Neuronal stem cell (in vitro differentiated cells): ENCODE results near the gene PILRB. TPM values are rescaled to one million over a fixed set of nuclear protein-coding genes. Genes with fewer than 3 reads are reported as not detected.
A peak's percentile ranks its signal among the peaks of the same experiment; 100 is the strongest.
"Not testable (repeated sequence)": the region's sequence is repeated elsewhere in the genome, so short reads cannot be mapped to it uniquely, and the experiment has no call there.

ENCODE experiments used
- DNase-seq: peaks from one replicate; pipeline ENCODE4 v3.0.0-alpha.2; 2013; ENCODE audit warnings: low spot score
- H2AFZ ChIP-seq: one replicate; pipeline ENCODE4 v1.6.1; 2013; ENCODE audit warnings: mild to moderate bottlenecking, low read length, inconsistent platforms
- H2AK5ac ChIP-seq: 2 replicates; pipeline ENCODE4 v1.6.1; 2013; ENCODE audit warnings: low read depth, mild to moderate bottlenecking, inconsistent platforms, low read length, moderate library complexity, mixed read lengths
- H2BK120ac ChIP-seq: 2 replicates; pipeline ENCODE4 v1.6.1; 2013; ENCODE audit warnings: low read depth, mild to moderate bottlenecking, inconsistent platforms, low read length, moderate library complexity, mixed read lengths
- H2BK12ac ChIP-seq: one replicate; pipeline ENCODE4 v1.6.1; 2013; ENCODE audit warnings: low read length, inconsistent platforms
- H2BK15ac ChIP-seq: 2 replicates; pipeline ENCODE4 v1.6.1; 2013; ENCODE audit warnings: mild to moderate bottlenecking, low read length, inconsistent platforms, mixed read lengths
- H2BK5ac ChIP-seq: one replicate; pipeline ENCODE4 v1.6.1; 2013; ENCODE audit warnings: inconsistent platforms, mild to moderate bottlenecking, low read length, moderate library complexity
- H3K14ac ChIP-seq: one replicate; pipeline ENCODE4 v1.6.1; 2013; ENCODE audit warnings: low read length, inconsistent platforms
- H3K18ac ChIP-seq: 2 replicates; pipeline ENCODE4 v1.6.1; 2013; ENCODE audit warnings: low read length, inconsistent platforms
- H3K23ac ChIP-seq: 2 replicates; pipeline ENCODE4 v1.6.1; 2013; ENCODE audit warnings: low read depth, mild to moderate bottlenecking, mixed read lengths, low read length, inconsistent platforms; ENCODE audit not compliant: poor library complexity
- H3K27ac ChIP-seq: replicated peaks from 3 replicates; pipeline ENCODE4 v1.5.1; 2013; ENCODE audit warnings: low read length, inconsistent platforms
- H3K27me3 ChIP-seq, 3 experiments: 2 replicates each; pipeline ENCODE4 v1.6.1; 2013; ENCODE audit warnings: low read length in 3 of 3, mild to moderate bottlenecking in 2 of 3, inconsistent platforms in 1 of 3, low read depth in 1 of 3, mixed read lengths in 1 of 3, moderate library complexity in 1 of 3; ENCODE audit not compliant: control insufficient read depth in 3 of 3, insufficient read depth in 3 of 3
- H3K36me3 ChIP-seq, 2 donors: replicated peaks in 1 of 2; 2 replicates each; pipeline ENCODE4 v1.6.1; 2013; ENCODE audit warnings: low read length in 2 of 2; ENCODE audit not compliant: control insufficient read depth in 2 of 2, insufficient read depth in 2 of 2
- H3K4ac ChIP-seq: 2 replicates; pipeline ENCODE4 v1.6.1; 2013; ENCODE audit warnings: inconsistent platforms, mild to moderate bottlenecking, low read length, moderate library complexity
- H3K4me1 ChIP-seq, 2 donors: 1 replicate in 1 of 2; 2 replicates in 1 of 2; pipeline ENCODE4 v1.6.1; 2013; ENCODE audit warnings: low read length in 2 of 2, low read depth in 1 of 2; ENCODE audit not compliant: control insufficient read depth in 2 of 2, insufficient read depth in 1 of 2
- H3K4me2 ChIP-seq: one replicate; pipeline ENCODE4 v1.6.1; 2013; ENCODE audit warnings: mild to moderate bottlenecking, low read length, inconsistent platforms; ENCODE audit not compliant: insufficient read depth, poor library complexity, severe bottlenecking
- H3K4me3 ChIP-seq, 2 donors: 2 replicates each; pipeline ENCODE4 v1.5.1; 2013; ENCODE audit warnings: low read length in 2 of 2, mild to moderate bottlenecking in 2 of 2, inconsistent platforms in 1 of 2, moderate library complexity in 1 of 2
- H3K79me1 ChIP-seq: one replicate; pipeline ENCODE4 v1.6.1; 2013; ENCODE audit warnings: low read depth, mild to moderate bottlenecking, inconsistent platforms, low read length, moderate library complexity
- H3K9ac ChIP-seq: one replicate; pipeline ENCODE4 v1.6.1; 2013; ENCODE audit warnings: mild to moderate bottlenecking, low read depth, low read length, inconsistent platforms; ENCODE audit not compliant: poor library complexity
- H3K9me3 ChIP-seq, 2 donors: replicated peaks in 1 of 2; 2 replicates each; pipeline versions ENCODE3 to v1.6.1; 2013; ENCODE audit warnings: low read length in 2 of 2, mild to moderate bottlenecking in 2 of 2, inconsistent platforms in 1 of 2, low read depth in 1 of 2, mixed read lengths in 1 of 2, moderate library complexity in 1 of 2; ENCODE audit not compliant: control insufficient read depth in 2 of 2, insufficient read depth in 1 of 2
- H4K8ac ChIP-seq: one replicate; pipeline ENCODE4 v1.6.1; 2013; ENCODE audit warnings: low read depth, mild to moderate bottlenecking, inconsistent platforms, low read length, moderate library complexity
- H4K91ac ChIP-seq: one replicate; pipeline ENCODE4 v1.6.1; 2013; ENCODE audit warnings: low read length, low read depth, mild to moderate bottlenecking, inconsistent platforms; ENCODE audit not compliant: poor library complexity
- WGBS, 2 donors: extraction: QIAGEN DNeasy Blood & Tissue Kit; methylation state at CpG; one replicate each; pipeline ENCODE4 v1.1.7; 2013; ENCODE audit warnings: missing lambda C conversion rate in 2 of 2, mixed read lengths in 1 of 2; ENCODE audit not compliant: insufficient read length in 2 of 2, insufficient replicate concordance in 1 of 2; ENCODE audit errors: extremely low coverage in 2 of 2; 5-methylcytosine and 5-hydroxymethylcytosine counted together
- polyA plus RNA-seq, 2 experiments: library from polyadenylated mRNA; stranded (reverse); fragments of 200-250 nt; gene quantifications; one replicate each; pipeline ENCODE4 v1.2.3, GENCODE V29; 2013

The PILRB gene
- 19.3 TPM for polyA plus RNA-seq (2013, experiment 1 of 2)
- polyA plus RNA-seq (2013, experiment 2 of 2): 18.7 TPM

DNA sequence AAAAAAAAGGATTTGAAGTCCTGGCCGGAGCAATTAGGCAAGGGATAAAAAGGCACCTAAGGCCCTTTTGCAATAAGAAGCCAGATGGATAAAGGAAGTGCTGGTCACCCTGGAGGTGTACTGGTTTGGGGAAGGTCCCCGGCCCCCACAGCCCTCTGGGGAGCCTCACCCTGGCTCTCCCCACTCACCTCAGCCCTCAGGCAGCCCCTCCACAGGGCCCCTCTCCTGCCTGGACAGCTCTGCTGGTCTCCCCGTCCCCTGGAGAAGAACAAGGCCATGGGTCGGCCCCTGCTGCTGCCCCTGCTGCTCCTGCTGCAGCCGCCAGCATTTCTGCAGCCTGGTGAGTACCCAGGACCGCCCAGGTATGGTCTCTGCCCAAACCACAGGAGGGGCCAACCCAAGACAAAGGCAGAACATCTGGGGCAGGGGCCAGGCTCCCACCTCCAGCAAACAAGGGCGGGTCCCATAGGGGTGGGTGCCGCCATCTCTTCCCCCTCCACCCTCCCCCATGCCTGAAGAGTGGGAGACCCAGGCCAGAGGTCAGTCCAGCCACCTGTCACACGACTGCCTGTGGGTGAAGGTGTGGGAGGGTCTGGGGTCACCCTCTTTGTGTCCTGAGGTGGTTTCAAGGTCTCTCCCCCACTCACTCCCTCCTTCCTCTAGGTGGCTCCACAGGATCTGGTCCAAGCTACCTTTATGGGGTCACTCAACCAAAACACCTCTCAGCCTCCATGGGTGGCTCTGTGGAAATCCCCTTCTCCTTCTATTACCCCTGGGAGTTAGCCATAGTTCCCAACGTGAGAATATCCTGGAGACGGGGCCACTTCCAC is at the start of gene PILRB:
TSS of gene PILRB (plus strand) at position 91 of the 830 bp plus-strand sequence. CDS start at position 277, 186 bp downstream.
- Histone ChIP-seq H2BK120ac (no peak within 1 kb of the TSS), H3K23ac (no peak within 1 kb of the TSS), H3K9ac (no peak within 1 kb of the TSS), H3K4ac (no peak within 1 kb of the TSS), H4K91ac (no peak within 1 kb of the TSS), H3K4me2 (no peak within 1 kb of the TSS), H3K14ac (no peak within 1 kb of the TSS), H2BK15ac (no peak within 1 kb of the TSS), H3K9me3 (no peaks in the 10 kb centered on the region), H4K8ac (no peak within 1 kb of the TSS), H3K79me1 (peaks cover 7% of the 10 kb centered on the region), H2BK12ac (no peak within 1 kb of the TSS), H3K4me3 (peak within 1 kb of the TSS in 1 of 2 donors; percentile 0), H2AK5ac (no peak within 1 kb of the TSS), H3K36me3 (peaks cover 59 to 97% of the 10 kb centered on the region in 2 donors), H3K27ac (no peak within 1 kb of the TSS), H2BK5ac (no peak within 1 kb of the TSS), H3K27me3 (no peaks in the 10 kb centered on the region), H3K4me1 (no peaks in the 10 kb centered on the region), H3K18ac (no peak within 1 kb of the TSS), H2AFZ (no peak within 1 kb of the TSS)
- no peak for DNase-seq
- no CpG with 5 or more reads among the region's 11 CpGs for WGBS, 2 donors

DNA sequence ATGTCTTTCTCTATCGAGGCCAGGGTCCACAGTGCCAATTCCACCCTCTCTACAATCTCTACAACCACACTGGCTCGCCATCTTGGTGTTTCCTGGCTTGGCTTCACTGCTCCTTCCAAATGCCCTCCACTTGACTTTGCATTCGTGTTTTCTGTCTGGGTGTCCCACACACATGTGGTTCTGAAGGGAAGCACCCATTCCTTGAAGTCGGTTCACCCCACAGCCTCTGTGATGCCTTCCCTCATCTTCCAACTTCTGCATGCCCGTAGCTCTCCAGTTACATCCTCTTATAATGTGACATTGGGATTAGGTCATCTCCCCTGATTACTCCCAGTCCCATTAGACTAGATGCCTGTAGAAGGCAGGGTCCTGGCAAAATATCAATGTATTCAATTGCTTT is 39.6 kb upstream of the PILRB start:
- H3K79me1 ChIP-seq, H3K27ac ChIP-seq, H3K4me2 ChIP-seq, H3K9me3 ChIP-seq, H3K18ac ChIP-seq, H2BK12ac ChIP-seq, H3K14ac ChIP-seq, H3K9ac ChIP-seq, DNase-seq, H2AK5ac ChIP-seq, H2AFZ ChIP-seq, H4K91ac ChIP-seq, H3K27me3 ChIP-seq, H3K23ac ChIP-seq, H4K8ac ChIP-seq, H2BK120ac ChIP-seq, H2BK15ac ChIP-seq, H3K4ac ChIP-seq, H2BK5ac ChIP-seq, H3K4me1 ChIP-seq, H3K4me3 ChIP-seq: not testable (repeated sequence)
- WGBS, 2 donors: no CpG with 5 or more reads among the region's 5 CpGs
- H3K36me3 ChIP-seq: peaks cover 4 to 12% of the 10 kb centered on the region in 2 donors

DNA sequence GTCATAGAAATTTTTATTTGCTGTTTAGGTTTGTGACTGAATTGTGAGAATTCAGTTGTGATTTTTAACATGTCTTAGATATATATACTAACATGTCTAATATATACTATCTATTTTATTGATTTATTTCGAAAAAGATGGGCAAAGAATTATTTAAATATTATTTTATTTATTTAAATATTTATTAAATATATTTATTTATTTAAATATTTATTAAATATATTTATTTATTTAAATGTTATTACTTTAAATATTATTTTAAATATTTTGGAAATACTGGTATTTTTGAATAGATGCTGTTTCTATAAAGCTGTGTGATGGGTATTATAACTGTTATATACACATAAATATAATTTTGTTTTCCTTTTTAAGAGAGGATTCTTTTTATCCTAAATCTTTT is 36.3 kb upstream of the PILRB start:
- not testable (repeated sequence) for H4K8ac ChIP-seq, H4K91ac ChIP-seq, H3K9ac ChIP-seq, H3K4ac ChIP-seq, H3K4me3 ChIP-seq, H2BK5ac ChIP-seq, H3K27ac ChIP-seq, H2BK12ac ChIP-seq, H3K79me1 ChIP-seq, H3K27me3 ChIP-seq, DNase-seq, H2AFZ ChIP-seq, H2AK5ac ChIP-seq, H3K14ac ChIP-seq, H2BK15ac ChIP-seq, H3K18ac ChIP-seq, H2BK120ac ChIP-seq, H3K23ac ChIP-seq, H3K9me3 ChIP-seq, H3K4me2 ChIP-seq, H3K4me1 ChIP-seq
- peaks cover 6 to 17% of the 10 kb centered on the region in 2 donors for H3K36me3 ChIP-seq
- no CpG with 5 or more reads among the region's 1 CpG for WGBS, 2 donors

DNA sequence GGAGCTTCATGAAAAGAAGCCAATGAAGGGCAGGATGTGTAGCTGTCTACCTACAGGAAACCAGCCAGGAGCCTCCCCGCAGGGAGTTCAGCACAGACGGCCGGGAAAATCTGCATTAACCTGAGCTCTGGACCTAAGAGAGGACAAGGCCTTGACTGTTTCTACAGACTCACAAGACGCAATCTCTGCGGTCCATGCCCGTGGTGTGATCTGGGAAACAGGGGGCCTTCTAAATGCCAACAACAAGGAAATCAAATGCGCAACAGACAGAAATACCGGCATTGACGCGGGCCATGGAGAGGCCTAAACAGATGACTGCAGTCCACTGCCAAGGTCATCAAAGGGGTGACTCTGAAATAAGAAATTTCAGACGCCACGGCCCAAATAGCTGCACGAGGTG is 33.7 kb upstream of the PILRB start:
- H2AK5ac ChIP-seq, DNase-seq, H3K23ac ChIP-seq, H4K91ac ChIP-seq, H3K4me2 ChIP-seq, H2AFZ ChIP-seq, H3K27me3 ChIP-seq, H2BK15ac ChIP-seq, H3K4me1 ChIP-seq, H2BK120ac ChIP-seq, H3K79me1 ChIP-seq, H3K9me3 ChIP-seq, H2BK5ac ChIP-seq, H3K9ac ChIP-seq, H3K4ac ChIP-seq, H4K8ac ChIP-seq, H3K14ac ChIP-seq, H2BK12ac ChIP-seq, H3K4me3 ChIP-seq, H3K27ac ChIP-seq, H3K18ac ChIP-seq: not testable (repeated sequence)
- peaks cover 6 to 32% of the 10 kb centered on the region in 2 donors for H3K36me3 ChIP-seq
- no CpG with 5 or more reads among the region's 13 CpGs for WGBS, 2 donors
